Measurements from ENCODE around the gene MARVELD1. TPM values are rescaled to one million over a fixed set of nuclear protein-coding genes. Genes with fewer than 3 reads are reported as not detected.
A peak's percentile ranks its signal among the peaks of the same experiment; 100 is the strongest.

MARVELD1 gene
- total and polyA plus RNA-seq, 8 donors = 5.7 to 21.0 (median 10.9) TPM

- TF ChIP-seq POLR2AphosphoS5 (IDR thresholded peaks at IDR 0.05) = no peak
- no peak for TF ChIP-seq EP300 (IDR thresholded peaks at IDR 0.05)
- TF ChIP-seq, protein P1, sequence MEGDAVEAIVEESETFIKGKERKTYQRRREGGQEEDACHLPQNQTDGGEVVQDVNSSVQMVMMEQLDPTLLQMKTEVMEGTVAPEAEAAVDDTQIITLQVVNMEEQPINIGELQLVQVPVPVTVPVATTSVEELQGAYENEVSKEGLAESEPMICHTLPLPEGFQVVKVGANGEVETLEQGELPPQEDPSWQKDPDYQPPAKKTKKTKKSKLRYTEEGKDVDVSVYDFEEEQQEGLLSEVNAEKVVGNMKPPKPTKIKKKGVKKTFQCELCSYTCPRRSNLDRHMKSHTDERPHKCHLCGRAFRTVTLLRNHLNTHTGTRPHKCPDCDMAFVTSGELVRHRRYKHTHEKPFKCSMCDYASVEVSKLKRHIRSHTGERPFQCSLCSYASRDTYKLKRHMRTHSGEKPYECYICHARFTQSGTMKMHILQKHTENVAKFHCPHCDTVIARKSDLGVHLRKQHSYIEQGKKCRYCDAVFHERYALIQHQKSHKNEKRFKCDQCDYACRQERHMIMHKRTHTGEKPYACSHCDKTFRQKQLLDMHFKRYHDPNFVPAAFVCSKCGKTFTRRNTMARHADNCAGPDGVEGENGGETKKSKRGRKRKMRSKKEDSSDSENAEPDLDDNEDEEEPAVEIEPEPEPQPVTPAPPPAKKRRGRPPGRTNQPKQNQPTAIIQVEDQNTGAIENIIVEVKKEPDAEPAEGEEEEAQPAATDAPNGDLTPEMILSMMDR (IDR thresholded peaks at IDR 0.05) = no peak
- no peak for TF ChIP-seq POLR2A (IDR thresholded peaks at IDR 0.05)
- DNase-seq = no peak
- Histone ChIP-seq H3K4me1 (no peaks in the 10 kb centered on the region), H3K9me3 (no peaks in the 10 kb centered on the region), H3K27me3 (no peaks in the 10 kb centered on the region), H3K36me3 (peaks cover 84 to 100% (median 99%) of the 10 kb centered on the region in 4 donors), H3K4me3 (no peak overlapping the region), H3K27ac (no peak overlapping the region)
- 89 to 100% (median 96%) methylated on average over 4 to 6 of the region's 6 CpGs for WGBS, 5 donors
- intact Hi-C loops (cut with DNase I; ENCODE audit: low total_unique reads) = no loop called here
Observed at GRCh38 chr10:97755718-97756117, 42.2 kb downstream of the MARVELD1 start.

DNA sequence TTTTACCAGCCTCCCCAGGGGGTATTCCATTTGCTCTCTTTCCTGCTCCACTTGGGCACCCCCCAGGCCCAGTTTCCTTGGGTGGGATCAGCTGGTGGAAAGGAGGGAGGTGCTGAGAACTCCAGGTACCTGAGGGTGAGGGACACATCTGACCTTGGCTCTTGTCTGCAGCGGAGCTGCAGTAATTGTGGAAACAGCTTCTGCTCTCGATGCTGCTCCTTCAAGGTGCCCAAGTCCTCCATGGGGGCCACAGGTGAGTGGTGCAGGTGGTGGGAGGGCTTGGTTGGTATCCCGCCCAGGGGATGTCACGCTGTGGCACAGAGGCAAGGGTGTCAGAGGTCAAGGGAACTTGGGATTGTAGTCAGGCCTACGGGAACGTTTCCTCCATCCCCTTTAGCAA is 43.9 kb downstream of the MARVELD1 start:
- H3K4me3 ChIP-seq = no peak overlapping the region
- H3K9me3 ChIP-seq = no peaks in the 10 kb centered on the region
- H3K4me1 ChIP-seq = no peaks in the 10 kb centered on the region
- intact Hi-C loops (cut with DNase I; ENCODE audit: low total_unique reads) = no loop called here
- TF ChIP-seq POLR2A (IDR thresholded peaks at IDR 0.05) (no peak), POLR2AphosphoS5 (IDR thresholded peaks at IDR 0.05) (no peak), EP300 (IDR thresholded peaks at IDR 0.05) (no peak)
- TF ChIP-seq, protein P1 (IDR thresholded peaks at IDR 0.05) = no peak
- no peak overlapping the region for H3K27ac ChIP-seq
- WGBS, 5 donors = 63 to 80% (median 74%) methylated on average over 6 of the region's 6 CpGs
- peaks cover 69 to 100% (median 99%) of the 10 kb centered on the region in 4 donors for H3K36me3 ChIP-seq
- no peak for DNase-seq
- H3K27me3 ChIP-seq = no peaks in the 10 kb centered on the region

DNA sequence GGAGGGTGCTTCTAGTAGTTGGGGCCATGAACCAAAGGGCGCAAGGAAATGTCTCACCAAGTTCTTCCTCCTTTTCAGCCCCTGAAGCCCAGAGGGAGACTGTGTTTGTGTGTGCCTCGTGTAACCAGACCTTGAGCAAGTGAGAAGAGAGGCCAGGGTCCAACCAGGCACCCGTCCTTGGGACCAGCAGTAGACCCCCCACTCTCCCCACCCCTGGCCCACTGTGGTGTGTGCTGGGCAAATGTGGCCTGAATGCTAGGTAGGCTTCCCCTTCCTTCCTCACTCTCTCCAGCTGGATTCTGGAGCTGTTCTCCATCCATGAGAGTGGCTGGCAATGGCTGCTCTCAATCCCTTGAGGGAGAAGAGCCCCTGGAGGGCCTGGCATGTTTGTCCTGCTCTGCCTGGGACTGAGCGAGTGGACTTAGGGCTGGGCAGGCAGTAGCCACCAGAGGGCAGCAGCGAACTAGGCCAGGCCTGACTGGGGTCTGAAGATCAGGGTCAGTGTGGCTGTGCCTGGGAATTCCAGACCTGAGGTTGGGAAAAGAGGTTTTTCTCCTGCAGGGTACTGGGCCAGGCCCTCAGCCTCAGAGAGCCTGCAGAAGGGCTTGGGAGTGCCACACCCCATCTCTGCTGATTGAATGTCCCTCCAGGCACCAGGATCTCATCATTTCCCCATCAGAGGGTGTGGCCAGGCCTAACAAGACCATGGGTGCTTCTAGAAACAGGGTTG is 45.8 kb downstream of the MARVELD1 start:
- DNase-seq = peak; percentile 67 to 89
- H3K36me3 ChIP-seq = peaks cover 54 to 87% (median 86%) of the 10 kb centered on the region in 4 donors

GRCh38 chr10:97759946-97760345 is 46.4 kb downstream of the MARVELD1 start:
- H3K27me3 ChIP-seq = no peaks in the 10 kb centered on the region
- TF ChIP-seq, protein P1 (IDR thresholded peaks at IDR 0.05) = no peak
- WGBS, 5 donors = 70 to 92% (median 82%) methylated on average over 2 to 5 of the region's 5 CpGs
- DNase-seq = no peak
- H3K36me3 ChIP-seq = peaks cover 48 to 81% (median 80%) of the 10 kb centered on the region in 4 donors
- intact Hi-C loops (cut with DNase I; ENCODE audit: low total_unique reads) = no loop called here
- H3K4me3 ChIP-seq = no peak overlapping the region
- H3K9me3 ChIP-seq = no peaks in the 10 kb centered on the region
- no peaks in the 10 kb centered on the region for H3K4me1 ChIP-seq
- peak overlapping the region in 1 of 5 donors; percentile 23 for H3K27ac ChIP-seq

More for the DNA sequence above, 45.8 kb downstream of the MARVELD1 start:
- Histone ChIP-seq H3K27me3 (no peaks in the 10 kb centered on the region), H3K27ac (no peak overlapping the region), H3K4me1 (no peaks in the 10 kb centered on the region), H3K4me3 (no peak overlapping the region), H3K9me3 (no peaks in the 10 kb centered on the region)
- 47 to 72% (median 50%) methylated on average over 5 of the region's 5 CpGs for WGBS, 5 donors
- TF ChIP-seq, protein P1 (IDR thresholded peaks at IDR 0.05) = peak in 5 of 7 experiments; percentile 29 to 77 (median 68)
- TF ChIP-seq POLR2A (IDR thresholded peaks at IDR 0.05) = no peak
- intact Hi-C loops (cut with DNase I; ENCODE audit: low total_unique reads) = no loop called here

Measured in stomach (tissue), 9 donors.